GM10248 (cell line): ENCODE results near the gene NIFK.

Experiments
- CTCF ChIA-PET: fragments of 300-600 bp; sonication (Branson Sonifier 250); formaldehyde crosslinking; extraction: SDS; loops from one replicate; lab custom pipeline; 2021; ENCODE audit warnings: antibody characterized with exemption; lab: Yijun Ruan, JAX
- POLR2A ChIA-PET: fragments of 350-650 bp; sonication (Branson Sonifier 250); formaldehyde crosslinking; extraction: SDS; loops from one replicate; lab custom pipeline; 2020; ENCODE audit warnings: antibody characterized with exemption; lab: Yijun Ruan, JAX
- DNase-seq: peaks from one replicate; pipeline ENCODE4 v3.0.0; 2012; ENCODE audit errors: extremely low spot score
- TF ChIP-seq, protein P1 (sequence below): IDR thresholded peaks from 2 replicates; pipeline ENCODE4 v1.5.1; 2012; ENCODE audit warnings: mild to moderate bottlenecking, low read depth; ENCODE audit errors: extremely low read depth, missing control alignments, control extremely low read depth

NIFK gene

DNA sequence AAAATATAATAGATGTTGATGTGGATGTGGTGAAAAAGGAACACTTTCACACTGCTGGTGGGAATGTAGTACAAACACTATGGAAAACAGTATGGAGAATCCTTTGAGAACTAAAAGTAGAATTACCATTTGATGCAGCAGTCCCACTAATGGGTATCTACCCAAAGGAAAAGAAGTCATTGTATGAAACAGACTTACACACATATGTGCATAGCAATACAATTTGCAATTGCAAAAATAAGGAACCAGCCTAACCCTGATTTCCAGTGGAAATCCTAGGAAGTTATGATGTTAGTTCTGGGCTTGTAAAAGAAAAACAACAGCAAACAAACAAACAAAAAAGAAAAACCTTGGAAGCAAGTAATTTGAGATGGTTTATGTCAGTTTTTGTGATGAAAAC is 58.8 kb downstream of the NIFK start:
- DNase-seq = no peak
- TF ChIP-seq, protein P1, sequence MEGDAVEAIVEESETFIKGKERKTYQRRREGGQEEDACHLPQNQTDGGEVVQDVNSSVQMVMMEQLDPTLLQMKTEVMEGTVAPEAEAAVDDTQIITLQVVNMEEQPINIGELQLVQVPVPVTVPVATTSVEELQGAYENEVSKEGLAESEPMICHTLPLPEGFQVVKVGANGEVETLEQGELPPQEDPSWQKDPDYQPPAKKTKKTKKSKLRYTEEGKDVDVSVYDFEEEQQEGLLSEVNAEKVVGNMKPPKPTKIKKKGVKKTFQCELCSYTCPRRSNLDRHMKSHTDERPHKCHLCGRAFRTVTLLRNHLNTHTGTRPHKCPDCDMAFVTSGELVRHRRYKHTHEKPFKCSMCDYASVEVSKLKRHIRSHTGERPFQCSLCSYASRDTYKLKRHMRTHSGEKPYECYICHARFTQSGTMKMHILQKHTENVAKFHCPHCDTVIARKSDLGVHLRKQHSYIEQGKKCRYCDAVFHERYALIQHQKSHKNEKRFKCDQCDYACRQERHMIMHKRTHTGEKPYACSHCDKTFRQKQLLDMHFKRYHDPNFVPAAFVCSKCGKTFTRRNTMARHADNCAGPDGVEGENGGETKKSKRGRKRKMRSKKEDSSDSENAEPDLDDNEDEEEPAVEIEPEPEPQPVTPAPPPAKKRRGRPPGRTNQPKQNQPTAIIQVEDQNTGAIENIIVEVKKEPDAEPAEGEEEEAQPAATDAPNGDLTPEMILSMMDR = no peak
- POLR2A ChIA-PET = interaction anchor here (1.7 kb wide), 1 partner anchor 146 kb away, joined by 5 read pairs; no protein-coding TSS in a partner anchor
- CTCF ChIA-PET = interaction anchor here (0.9 kb wide), 1 partner anchor 11 kb away, joined by 5 read pairs; no protein-coding TSS in a partner anchor
